K562 (cell line): ENCODE data around the gene TCP11. TPM values are rescaled to one million over a fixed set of nuclear protein-coding genes. Genes with fewer than 3 reads are reported as not detected.

Experiments
- ATAC-seq: fragments of 200-7000 bp; cut with Tn5 transposase; 3 replicates; pipeline ENCODE4 v1.9.1; 2020; ENCODE audit warnings: moderate library complexity
- BruUV-seq: library from RNA; stranded (reverse); fragments of 400-500 nt; replicated peaks from 2 replicates; lab custom pipeline; 2021; lab: Mats Ljungman, UMichigan
- CTCF ChIA-PET: fragments of 300-600 bp; formaldehyde crosslinking; extraction: SDS; loops from one replicate; lab custom pipeline; 2021; ENCODE audit warnings: low intra/inter-chr PET ratio; lab: Yijun Ruan, JAX
- POLR2A ChIA-PET: fragments of 300-600, 350-650 bp; sonication (Branson Sonifier 250); formaldehyde crosslinking; extraction: SDS; loops from one replicate; lab custom pipeline; 2021; ENCODE audit warnings: antibody characterized with exemption, inconsistent platforms; lab: Yijun Ruan, JAX
- DNase-seq, 4 experiments: peaks; one replicate each; pipeline versions ENCODE4 v3.0.0 to v3.0.0-alpha.2; 2011 to 2018; ENCODE audit warnings: low spot score in 3 of 4, mixed read lengths in 3 of 4; ENCODE audit errors: extremely low read depth in 1 of 4
- FAIRE-seq: peaks from 2 replicates; lab custom pipeline; 2011; peaks lifted over from hg19 to GRCh38; lab: Jason Lieb, UNC
- H2AFZ ChIP-seq: 2 replicates; pipeline ENCODE4 v1.6.0; 2011; ENCODE audit warnings: low read depth, low read length, control low read depth, inconsistent platforms
- H3K27ac ChIP-seq: fragments of 200-600 bp; 3 replicates; pipeline ENCODE4 v1.8.0; 2011; ENCODE audit warnings: low read depth, mild to moderate bottlenecking, control low read depth, inconsistent platforms, low read length, moderate library complexity, mixed read lengths; ENCODE audit errors: extremely low read depth
- H3K27me3 ChIP-seq, 2 experiments: fragments of 300-600 bp in 1 of 2; 2 replicates in 1 of 2; 3 replicates in 1 of 2; pipeline versions ENCODE4 v1.6.0 to v1.8.0; 2011; ENCODE audit warnings: inconsistent platforms in 2 of 2, low read length in 2 of 2, mild to moderate bottlenecking in 1 of 2, mixed read lengths in 1 of 2, moderate library complexity in 1 of 2; ENCODE audit not compliant: control insufficient read depth in 2 of 2, insufficient read depth in 2 of 2
- H3K36me3 ChIP-seq: fragments of 300-600 bp; 3 replicates; pipeline ENCODE4 v1.8.0; 2011; ENCODE audit warnings: mild to moderate bottlenecking, low read length, inconsistent platforms; ENCODE audit not compliant: control insufficient read depth, insufficient read depth
- H3K4me1 ChIP-seq, 2 experiments: fragments of 200-600 bp in 1 of 2; replicated peaks in 1 of 2; 2 replicates in 1 of 2; 3 replicates in 1 of 2; pipeline versions ENCODE4 v1.5.1 to v1.8.0; 2011; ENCODE audit warnings: inconsistent platforms in 2 of 2, low read length in 2 of 2, mild to moderate bottlenecking in 1 of 2, mixed read lengths in 1 of 2, moderate library complexity in 1 of 2; ENCODE audit not compliant: control insufficient read depth in 2 of 2, insufficient read depth in 2 of 2
- H3K4me2 ChIP-seq: 2 replicates; pipeline ENCODE4 v1.6.1; 2011; ENCODE audit warnings: low read length, control low read depth, inconsistent platforms, mixed read lengths; ENCODE audit not compliant: insufficient read depth
- H3K4me3 ChIP-seq: fragments of 200-600 bp; sonication (generic), shearing (Covaris generic); 2 replicates; pipeline ENCODE4 v1.5.1; 2016; ENCODE audit warnings: control low read depth, inconsistent platforms
- H3K79me2 ChIP-seq: fragments of 200-600 bp; 3 replicates; pipeline ENCODE4 v1.8.0; 2011; ENCODE audit warnings: low read length, inconsistent platforms; ENCODE audit not compliant: control insufficient read depth, insufficient read depth
- H3K9ac ChIP-seq, 2 experiments: 2 replicates each; pipeline versions ENCODE4 v1.6.0 to v1.6.1; 2011; ENCODE audit warnings: low read depth in 2 of 2, low read length in 2 of 2, control low read depth in 1 of 2, inconsistent platforms in 1 of 2, mild to moderate bottlenecking in 1 of 2, mixed read lengths in 1 of 2; ENCODE audit not compliant: insufficient read depth in 1 of 2
- H3K9me1 ChIP-seq: one replicate; pipeline ENCODE4 v1.6.0; 2011; ENCODE audit warnings: inconsistent platforms, mild to moderate bottlenecking, low read length, moderate library complexity; ENCODE audit not compliant: control insufficient read depth, insufficient read depth
- H3K9me3 ChIP-seq: replicated peaks from 2 replicates; pipeline ENCODE4 v1.5.1; 2011; ENCODE audit warnings: low read depth, low read length, inconsistent platforms; ENCODE audit not compliant: control insufficient read depth, insufficient read depth
- H4K20me1 ChIP-seq: replicated peaks from 2 replicates; pipeline ENCODE4 v1.6.1; 2011; ENCODE audit warnings: low read length, inconsistent platforms, mixed read lengths; ENCODE audit not compliant: control insufficient read depth, insufficient read depth
- DEAF1 ChIP-seq: fragments of 450-650 bp; formaldehyde crosslinking; IDR thresholded peaks from 2 replicates; pipeline ENCODE4 v1.4.0; 2020; ENCODE audit warnings: mild to moderate bottlenecking, moderate library complexity
- MTA2 ChIP-seq: fragments of 450-650 bp; IDR thresholded peaks from 2 replicates; pipeline ENCODE4 v1.6.1; 2016; ENCODE audit warnings: low read depth
- SRF ChIP-seq, 2 experiments: fragments of 250-450, 450-650 bp in 1 of 2; sonication (Bioruptor Pico) in 1 of 2; sonication (generic) in 1 of 2; formaldehyde crosslinking; IDR thresholded peaks; 2 replicates each; pipeline versions ENCODE4 v1.5.0 to v1.5.1; 2020 to 2022; ENCODE audit warnings: mild to moderate bottlenecking in 1 of 2, missing genetic modification reagents in 1 of 2
- ZNF318 ChIP-seq, 2 experiments: fragments of 450-650 bp; IDR thresholded peaks; 2 replicates each; pipeline ENCODE4 v1.6.1; 2016; ENCODE audit warnings: mild to moderate bottlenecking in 2 of 2, borderline replicate concordance in 1 of 2, low read depth in 1 of 2, moderate library complexity in 1 of 2
- WGBS: fragments of 100-300 bp; shearing (Covaris generic); methylation state at CpG from one replicate; pipeline ENCODE4 v1.1.6; 2016; ENCODE audit warnings: low coverage, mixed read lengths; ENCODE audit not compliant: insufficient coverage; ENCODE audit errors: missing lambda C conversion rate; 5-methylcytosine and 5-hydroxymethylcytosine counted together
- in situ Hi-C: fragments of 300-500 bp; cut with MboI; formaldehyde crosslinking; loops from 4 replicates; pipeline ENCODE4 v1.15.0; 2018; ENCODE audit warnings: inconsistent platforms, mixed read lengths
- intact Hi-C: fragments of 100-400 bp; cut with micrococcal nuclease; formaldehyde crosslinking; loops from 2 replicates; pipeline ENCODE4 v1.14.2; 2022
- polyA plus RNA-seq, 8 experiments: library from polyadenylated mRNA; depleted of rRNA in 4 of 8; stranded (reverse) in 5 of 8; unstranded in 3 of 8; fragments of >200 nt; fragmentation: Nextera tagmentation in 2 of 8; fragmentation: Illumina TruSeq in 1 of 8; extraction: Ambion mirVana in 2 of 8; extraction: Trizol in 1 of 8; gene quantifications; 2 replicates each; pipeline versions ENCODE4 v1.2.1 to v1.2.3, GENCODE V29; 2011 to 2014; ENCODE audit warnings: inconsistent platforms in 1 of 8, missing spikeins in 1 of 8
- total RNA-seq, 7 experiments: library from RNA; depleted of rRNA in 6 of 7; stranded (reverse); fragments of >200 nt in 6 of 7; fragmentation: Illumina TruSeq in 2 of 7; extraction: Trizol in 2 of 7; gene quantifications; 2 replicates each; pipeline versions ENCODE4 v1.2.1 to v1.2.3, GENCODE V29; 2011 to 2021; ENCODE audit warnings: low replicate concordance in 1 of 7

Gene TCP11
- total and polyA plus RNA-seq, 9 of the 15 experiments (the other 6 are each of a cell fraction or from before 2014, with no cell fraction given) = not detected

- Histone ChIP-seq H3K9ac (no peak overlapping the region), H3K9me3 (no peaks in the 10 kb centered on the region), H3K4me1 (peaks cover 0 to 13% of the 10 kb centered on the region in 2 experiments; a peak in 2 of 5 replicates), H3K4me3 (no peak overlapping the region), H3K27ac (no peak overlapping the region), H2AFZ (no peak overlapping the region), H3K27me3 (peaks cover 3 to 12% of the 10 kb centered on the region in 2 experiments; a peak in 3 of 5 replicates), H3K4me2 (no peak overlapping the region), H4K20me1 (no peaks in the 10 kb centered on the region), H3K9me1 (no peaks in the 10 kb centered on the region), H3K36me3 (no peaks in the 10 kb centered on the region), H3K79me2 (no peaks in the 10 kb centered on the region)
- no peak for DNase-seq
- CTCF ChIA-PET = interaction anchor here (0.6 to 3.7 kb wide), 10 partner anchors 102 to 976 kb away, joined by 3 to 17 read pairs (median 4); partner anchors contain the start of gene SMIM29
- in situ Hi-C loops (loop anchor here (5.0 to 25.0 kb wide), 3 partner anchors 147 to 965 kb away; partner anchors contain the start of gene PACSIN1), intact Hi-C loops (loop anchor here (2.0 kb wide), 1 partner anchor 679 kb away; no protein-coding TSS in a partner anchor)
- no peak for FAIRE-seq
- BruUV-seq = no TSS peak
- TF ChIP-seq SRF (CRISPR knock-in tag; IDR thresholded peaks at IDR 0.05) (0 out of 4 replicates have a peak, but pooled peaks of 1 of the 2 experiments have one; percentile 4), ZNF318 (IDR thresholded peaks at IDR 0.05; ENCODE audit: borderline replicate concordance in 1 of 2, low read depth in 1 of 2) (0 out of 4 replicates have a peak, but pooled peaks of 1 of the 2 experiments have one; percentile 45), DEAF1 (CRISPR knock-in tag) (no peak), MTA2 (no peak)
- 0% methylated on average over 2 of the region's 2 CpGs for whole genome bisulfite sequencing
- no peak for ATAC-seq
- POLR2A ChIA-PET = interaction anchor here (0.6 to 1.0 kb wide), 8 partner anchors 11 to 860 kb away, joined by 3 to 4 read pairs (median 3); partner anchors contain the start of gene ANKS1A
These were observed 1.7 kb downstream of the TCP11 start for GRCh38 chr6:35139470-35139869.
